HPDE6-E6E7 (cell line): ENCODE data around the gene HTATIP2.
"Not testable (repeated sequence)": the region's sequence is repeated elsewhere in the genome, so short reads cannot be mapped to it uniquely, and the experiment has no call there.

ENCODE experiments used
- DNase-seq: peaks from one replicate; pipeline ENCODE4 v3.0.0; 2011; ENCODE audit warnings: missing footprints; ENCODE audit errors: extremely low spot score

Gene HTATIP2

GRCh38 chr11:20372081-20372626 is 8.6 kb downstream of the HTATIP2 start:
- no peak for DNase-seq

GRCh38 chr11:20373147-20373546 is 9.6 kb downstream of the HTATIP2 start:
- DNase-seq, result no peak

GRCh38 chr11:20373568-20374209 is 10.2 kb downstream of the HTATIP2 start:
- no peak for DNase-seq

GRCh38 chr11:20374741-20375300 is 11.3 kb downstream of the HTATIP2 start:
- DNase-seq, result no peak

- DNase-seq, result no peak
These were observed 12.7 kb downstream of the HTATIP2 start for GRCh38 chr11:20376162-20376730.

- not testable (repeated sequence) for DNase-seq
These were observed 22.5 kb downstream of the HTATIP2 start for GRCh38 chr11:20385996-20386395.

GRCh38 chr11:20387261-20388095 is 24.0 kb downstream of the HTATIP2 start, which contains the start of gene PRMT3:
Gene PRMT3, plus strand, starts transcription at chr11:20387716. Its CDS starts 31 bp downstream, at chr11:20387747.
- DNase-seq, result peak; percentile 87

GRCh38 chr11:20388096-20389055 is 24.9 kb downstream of the HTATIP2 start:
- DNase-seq, result no peak

- peak; percentile 28 for DNase-seq
These were observed 33.8 kb downstream of the HTATIP2 start for GRCh38 chr11:20397281-20397680.

GRCh38 chr11:20399498-20399897 is 36.0 kb downstream of the HTATIP2 start:
- no peak for DNase-seq

- no peak for DNase-seq
These were observed 39.5 kb downstream of the HTATIP2 start for GRCh38 chr11:20403059-20403458.

- no peak for DNase-seq
These were observed 43.0 kb downstream of the HTATIP2 start for GRCh38 chr11:20406484-20406883.

- no peak for DNase-seq
These were observed 43.8 kb downstream of the HTATIP2 start for GRCh38 chr11:20407344-20407743.

- DNase-seq, result no peak
These were observed 51.9 kb downstream of the HTATIP2 start for GRCh38 chr11:20415432-20415831.

- no peak for DNase-seq
These were observed 54.3 kb downstream of the HTATIP2 start for GRCh38 chr11:20417771-20418170.

GRCh38 chr11:20421946-20422345 is 58.4 kb downstream of the HTATIP2 start:
- DNase-seq, result no peak

- no peak for DNase-seq
These were observed 65.7 kb downstream of the HTATIP2 start for GRCh38 chr11:20429216-20429615.
